H9 (cell line): ENCODE data around the gene LRRC45. TPM values are rescaled to one million over a fixed set of nuclear protein-coding genes. Genes with fewer than 3 reads are reported as not detected.
A peak's percentile ranks its signal among the peaks of the same experiment; 100 is the strongest.

ENCODE experiments used
- DNase-seq: peaks from one replicate; pipeline ENCODE4 v3.0.0-alpha.2; 2017
- H2AFZ ChIP-seq: one replicate; pipeline ENCODE4 v1.6.1; 2013; ENCODE audit warnings: mild to moderate bottlenecking, low read length, control low read depth, moderate library complexity
- H2AK5ac ChIP-seq: 2 replicates; pipeline ENCODE4 v1.6.1; 2013; ENCODE audit warnings: low read length, control low read depth, mixed read lengths; ENCODE audit not compliant: insufficient read length
- H2BK120ac ChIP-seq: one replicate; pipeline ENCODE4 v1.6.1; 2013; ENCODE audit warnings: low read depth, mild to moderate bottlenecking, low read length, control low read depth, inconsistent platforms; ENCODE audit not compliant: poor library complexity, severe bottlenecking
- H2BK12ac ChIP-seq: 2 replicates; pipeline ENCODE4 v1.6.1; 2013; ENCODE audit warnings: low read length, control low read depth, mixed read lengths, low read depth; ENCODE audit not compliant: insufficient read length
- H2BK15ac ChIP-seq: 2 replicates; pipeline ENCODE4 v1.6.1; 2013; ENCODE audit warnings: low read depth, low read length, control low read depth
- H2BK20ac ChIP-seq: one replicate; pipeline ENCODE4 v1.6.1; 2013; ENCODE audit warnings: low read depth, mild to moderate bottlenecking, low read length, control low read depth, inconsistent platforms; ENCODE audit not compliant: poor library complexity, severe bottlenecking
- H2BK5ac ChIP-seq: 2 replicates; pipeline ENCODE4 v1.6.1; 2013; ENCODE audit warnings: low read length, control low read depth, mixed read lengths; ENCODE audit not compliant: insufficient read length
- H3K14ac ChIP-seq: 2 replicates; pipeline ENCODE4 v1.6.1; 2013; ENCODE audit warnings: low read length, control low read depth; ENCODE audit not compliant: insufficient read depth
- H3K18ac ChIP-seq: 2 replicates; pipeline ENCODE4 v1.6.1; 2013; ENCODE audit warnings: low read depth, mild to moderate bottlenecking, mixed read lengths, low read length, control low read depth; ENCODE audit not compliant: insufficient read length
- H3K23ac ChIP-seq: 2 replicates; pipeline ENCODE4 v1.6.1; 2013; ENCODE audit warnings: low read length, control low read depth, mixed read lengths, low read depth; ENCODE audit not compliant: insufficient read length
- H3K23me2 ChIP-seq: 2 replicates; pipeline ENCODE4 v1.6.1; 2013; ENCODE audit warnings: low read depth, mild to moderate bottlenecking, mixed read lengths, low read length, control low read depth; ENCODE audit not compliant: insufficient read length, poor library complexity, severe bottlenecking
- H3K27ac ChIP-seq: 2 replicates; pipeline ENCODE4 v1.5.1; 2013; ENCODE audit warnings: low read length, control low read depth, mixed read lengths, low read depth; ENCODE audit not compliant: insufficient read length
- H3K27me3 ChIP-seq: 2 replicates; pipeline ENCODE4 v1.6.1; 2013; ENCODE audit warnings: low read length, control low read depth, inconsistent platforms; ENCODE audit not compliant: insufficient read depth
- H3K4ac ChIP-seq: 2 replicates; pipeline ENCODE4 v1.6.1; 2013; ENCODE audit warnings: low read depth, mild to moderate bottlenecking, control low read depth, inconsistent platforms, low read length, moderate library complexity
- H3K4me1 ChIP-seq: 2 replicates; pipeline ENCODE4 v1.6.1; 2013; ENCODE audit warnings: low read length, control low read depth, inconsistent platforms; ENCODE audit not compliant: insufficient read depth
- H3K4me2 ChIP-seq: 2 replicates; pipeline ENCODE4 v1.6.1; 2013; ENCODE audit warnings: low read length, control low read depth, mixed read lengths; ENCODE audit not compliant: insufficient read length, insufficient read depth
- H3K56ac ChIP-seq: 2 replicates; pipeline ENCODE4 v1.6.1; 2013; ENCODE audit warnings: low read depth, mild to moderate bottlenecking, mixed read lengths, low read length, control low read depth; ENCODE audit not compliant: insufficient read length
- H3K79me1 ChIP-seq: 2 replicates; pipeline ENCODE4 v1.6.1; 2013; ENCODE audit warnings: low read depth, mild to moderate bottlenecking, moderate library complexity, low read length, control low read depth, inconsistent platforms; ENCODE audit not compliant: insufficient read depth, poor library complexity, severe bottlenecking
- H3K79me2 ChIP-seq: 2 replicates; pipeline ENCODE4 v1.6.1; 2013; ENCODE audit warnings: low read length, control low read depth, inconsistent platforms; ENCODE audit not compliant: insufficient read depth
- H3K9ac ChIP-seq: 2 replicates; pipeline ENCODE4 v1.6.1; 2013; ENCODE audit warnings: low read length, control low read depth, mixed read lengths; ENCODE audit not compliant: insufficient read length; ENCODE audit errors: extremely low read depth
- H3K9me3 ChIP-seq: one replicate; pipeline ENCODE4 v1.6.1; 2013; ENCODE audit warnings: low read depth, low read length, inconsistent platforms; ENCODE audit not compliant: control insufficient read depth
- H3T11ph ChIP-seq: one replicate; pipeline ENCODE4 v1.6.1; 2013; ENCODE audit warnings: mild to moderate bottlenecking, low read length, control low read depth, inconsistent platforms
- H4K20me1 ChIP-seq: one replicate; pipeline ENCODE4 v1.6.1; 2013; ENCODE audit not compliant: control insufficient read depth, insufficient read length, insufficient read depth
- H4K5ac ChIP-seq: 2 replicates; pipeline ENCODE4 v1.6.1; 2013; ENCODE audit warnings: low read depth, mild to moderate bottlenecking, mixed read lengths, low read length, control low read depth; ENCODE audit not compliant: insufficient read length
- H4K8ac ChIP-seq: replicated peaks from 2 replicates; pipeline ENCODE4 v1.6.1; 2013; ENCODE audit warnings: low read length, control low read depth, mixed read lengths, low read depth; ENCODE audit not compliant: insufficient read length
- H4K91ac ChIP-seq: 2 replicates; pipeline ENCODE4 v1.6.1; 2013; ENCODE audit warnings: low read depth, mild to moderate bottlenecking, moderate library complexity, mixed read lengths, low read length, control low read depth; ENCODE audit not compliant: insufficient read length
- H3K27ac Mint-ChIP-seq, 3 experiments: 2 replicates in 2 of 3; 3 replicates in 1 of 3; pipeline ENCODE4 v1.8.0; 2020 to 2021; ENCODE audit warnings: mixed read lengths in 3 of 3, mild to moderate bottlenecking in 1 of 3, moderate library complexity in 1 of 3
- H3K27me3 Mint-ChIP-seq: 2 replicates; pipeline ENCODE4 v1.8.0; 2021; ENCODE audit warnings: low read depth, mild to moderate bottlenecking, moderate library complexity, mixed read lengths
- H3K36me3 Mint-ChIP-seq, 3 experiments: 2 replicates in 2 of 3; 3 replicates in 1 of 3; pipeline ENCODE4 v1.8.0; 2020 to 2021; ENCODE audit warnings: low read depth in 3 of 3, mixed read lengths in 3 of 3; ENCODE audit not compliant: insufficient read depth in 1 of 3
- H3K4me1 Mint-ChIP-seq, 2 experiments: 2 replicates each; pipeline ENCODE4 v1.8.0; 2020; ENCODE audit warnings: mixed read lengths in 2 of 2
- H3K4me3 Mint-ChIP-seq, 2 experiments: 2 replicates in 1 of 2; 3 replicates in 1 of 2; pipeline ENCODE4 v1.8.0; 2020 to 2021; ENCODE audit warnings: mild to moderate bottlenecking in 2 of 2, mixed read lengths in 2 of 2, moderate library complexity in 1 of 2
- H3K9me3 Mint-ChIP-seq, 2 experiments: 2 replicates in 1 of 2; 3 replicates in 1 of 2; pipeline ENCODE4 v1.8.0; 2020; ENCODE audit warnings: mild to moderate bottlenecking in 2 of 2, mixed read lengths in 2 of 2, moderate library complexity in 1 of 2
- CTCF ChIP-seq: fragments of 200-600 bp; sonication (generic); conservative IDR thresholded peaks from 3 replicates; pipeline ENCODE4 v1.8.0; 2021; ENCODE audit warnings: antibody characterized with exemption, mild to moderate bottlenecking
- WGBS: extraction: QIAGEN DNeasy Blood & Tissue Kit; methylation state at CpG from one replicate; pipeline ENCODE4 v1.1.7; 2013; ENCODE audit warnings: missing lambda C conversion rate, low lambda C conversion rate, mixed read lengths; ENCODE audit not compliant: insufficient read length; ENCODE audit errors: extremely low coverage; 5-methylcytosine and 5-hydroxymethylcytosine counted together
- total RNA-seq: library from RNA; stranded (reverse); gene quantifications from 2 replicates; pipeline ENCODE4 v1.2.1, GENCODE V29; 2021

Gene LRRC45
- total RNA-seq, 1 experiment from 2014 or later, result 28.7 TPM

DNA sequence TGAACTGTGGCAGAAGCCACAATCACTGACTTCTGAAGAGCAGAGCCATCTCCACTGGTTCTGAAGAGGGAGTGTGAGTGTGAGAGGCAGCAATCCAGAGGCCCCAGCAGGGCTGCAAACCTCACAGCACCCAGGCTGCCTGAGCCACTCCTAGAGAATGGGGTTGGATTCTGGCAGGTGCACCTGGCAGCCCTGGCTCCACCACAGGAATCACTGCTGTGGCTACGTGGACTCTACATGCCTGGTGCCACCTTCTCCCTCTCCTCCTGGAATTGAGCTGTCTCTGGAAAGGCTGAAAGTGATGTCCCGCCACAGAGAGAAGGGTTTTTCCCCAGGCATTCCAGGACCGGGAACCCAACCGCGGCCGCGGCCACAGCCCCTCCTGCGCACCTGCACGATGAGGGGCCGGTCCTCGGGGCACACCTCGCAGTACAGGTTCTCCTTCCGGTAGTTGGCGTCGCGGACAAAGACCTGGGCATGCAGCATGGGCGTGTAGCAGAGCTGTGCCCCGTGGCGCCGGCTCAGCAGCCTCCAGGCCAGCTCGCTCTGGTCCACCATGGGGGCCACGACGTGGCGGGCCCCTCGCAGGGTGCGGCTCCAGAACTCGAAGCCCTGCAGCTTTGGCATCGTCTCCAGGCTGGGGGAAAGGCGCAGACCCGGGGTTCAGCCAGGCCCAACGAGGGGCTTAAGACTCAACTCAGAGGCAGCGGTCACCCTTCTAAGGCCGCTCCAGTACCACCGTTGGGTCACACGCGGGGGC lies 41.5 kb downstream of the LRRC45 start:
- H2AFZ ChIP-seq, result no peak overlapping the region
- no peak overlapping the region for H2BK12ac ChIP-seq
- no peaks in the 10 kb centered on the region for H3K4me1 ChIP-seq
- H3K27me3 Mint-ChIP-seq, result peaks cover 5% of the 10 kb centered on the region
- H3K27ac ChIP-seq, result no peak overlapping the region
- no peak overlapping the region for H2BK20ac ChIP-seq
- no peaks in the 10 kb centered on the region; a peak in 1 of 5 replicates for H3K9me3 Mint-ChIP-seq
- H2BK5ac ChIP-seq, result no peak overlapping the region
- peak overlapping the region; percentile 75 for H3K4me2 ChIP-seq
- TF ChIP-seq CTCF, result no peak
- H2AK5ac ChIP-seq, result no peak overlapping the region
- H3K36me3 Mint-ChIP-seq, result peaks cover 4 to 17% (median 13%) of the 10 kb centered on the region in 3 experiments
- H4K8ac ChIP-seq, result no peak overlapping the region
- H3T11ph ChIP-seq, result no peak overlapping the region
- peak overlapping the region; percentile 47 for H3K9ac ChIP-seq
- peak overlapping the region; percentile 70 to 73 for H3K4me3 Mint-ChIP-seq
- no peak overlapping the region for H2BK15ac ChIP-seq
- H3K14ac ChIP-seq, result peak overlapping the region; percentile 9; the same call in 1 of the 2 replicates
- no peaks in the 10 kb centered on the region for H3K27me3 ChIP-seq
- H2BK120ac ChIP-seq, result no peak overlapping the region
- H3K23ac ChIP-seq, result no peak overlapping the region
- H3K4me1 Mint-ChIP-seq, result peaks cover 4 to 5% of the 10 kb centered on the region in 2 experiments
- H3K79me2 ChIP-seq, result no peaks in the 10 kb centered on the region
- DNase-seq, result no peak
- H3K79me1 ChIP-seq, result no peaks in the 10 kb centered on the region
- H3K56ac ChIP-seq, result no peak overlapping the region
- no peaks in the 10 kb centered on the region for H4K20me1 ChIP-seq
- H3K9me3 ChIP-seq, result no peaks in the 10 kb centered on the region
- H3K23me2 ChIP-seq, result peaks cover 15% of the 10 kb centered on the region
- H4K91ac ChIP-seq, result no peak overlapping the region
- H3K4ac ChIP-seq, result no peak overlapping the region
- no peak overlapping the region for H3K18ac ChIP-seq
- WGBS, result no CpG with 5 or more reads among the region's 36 CpGs
- H3K27ac Mint-ChIP-seq, result no peak overlapping the region
- H4K5ac ChIP-seq, result no peak overlapping the region
